Measurements from ENCODE around the gene DIP2C.

DNA sequence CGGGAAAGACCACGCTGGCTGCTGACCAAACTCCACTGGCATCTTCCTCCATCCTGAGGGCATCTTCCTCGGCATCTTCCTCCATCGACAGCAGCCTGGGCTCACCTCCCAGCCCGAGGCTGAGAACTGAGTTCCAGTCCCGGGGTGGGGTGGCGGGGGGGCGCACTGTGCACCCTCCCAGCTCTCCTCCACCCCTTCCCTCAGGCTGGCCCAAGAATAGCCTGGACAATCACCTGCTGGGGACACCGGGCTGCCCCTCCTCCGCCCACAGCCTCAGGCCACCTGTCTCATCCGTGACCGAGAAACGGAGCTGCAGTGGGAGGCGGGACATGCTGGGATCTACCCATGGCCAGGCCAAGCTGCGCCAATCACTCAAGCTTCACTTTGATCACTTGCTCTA, 37.2 kb downstream of the DIP2C start:
- no peak for TF ChIP-seq TARDBP (IDR thresholded peaks at IDR 0.05)
- TF ChIP-seq FOXM1 (IDR thresholded peaks at IDR 0.05; ENCODE audit: borderline replicate concordance): no peak
- TF ChIP-seq NFRKB (IDR thresholded peaks at IDR 0.05): no peak

All from HEK293T (cell line).